Stimulated activated CD4-positive, alpha-beta T cell treated with anti-CD3 and anti-CD28 coated beads, TNF-alpha, amount 100 ng/mL, for 48 hours (primary cell): Measurements from ENCODE around the gene EFCAB6.

Experiments used
- DNase-seq, 3 donors: peaks; one replicate each; pipeline ENCODE4 v3.0.0-alpha.2; 2020; ENCODE audit warnings: low read depth in 3 of 3

EFCAB6 gene

DNA sequence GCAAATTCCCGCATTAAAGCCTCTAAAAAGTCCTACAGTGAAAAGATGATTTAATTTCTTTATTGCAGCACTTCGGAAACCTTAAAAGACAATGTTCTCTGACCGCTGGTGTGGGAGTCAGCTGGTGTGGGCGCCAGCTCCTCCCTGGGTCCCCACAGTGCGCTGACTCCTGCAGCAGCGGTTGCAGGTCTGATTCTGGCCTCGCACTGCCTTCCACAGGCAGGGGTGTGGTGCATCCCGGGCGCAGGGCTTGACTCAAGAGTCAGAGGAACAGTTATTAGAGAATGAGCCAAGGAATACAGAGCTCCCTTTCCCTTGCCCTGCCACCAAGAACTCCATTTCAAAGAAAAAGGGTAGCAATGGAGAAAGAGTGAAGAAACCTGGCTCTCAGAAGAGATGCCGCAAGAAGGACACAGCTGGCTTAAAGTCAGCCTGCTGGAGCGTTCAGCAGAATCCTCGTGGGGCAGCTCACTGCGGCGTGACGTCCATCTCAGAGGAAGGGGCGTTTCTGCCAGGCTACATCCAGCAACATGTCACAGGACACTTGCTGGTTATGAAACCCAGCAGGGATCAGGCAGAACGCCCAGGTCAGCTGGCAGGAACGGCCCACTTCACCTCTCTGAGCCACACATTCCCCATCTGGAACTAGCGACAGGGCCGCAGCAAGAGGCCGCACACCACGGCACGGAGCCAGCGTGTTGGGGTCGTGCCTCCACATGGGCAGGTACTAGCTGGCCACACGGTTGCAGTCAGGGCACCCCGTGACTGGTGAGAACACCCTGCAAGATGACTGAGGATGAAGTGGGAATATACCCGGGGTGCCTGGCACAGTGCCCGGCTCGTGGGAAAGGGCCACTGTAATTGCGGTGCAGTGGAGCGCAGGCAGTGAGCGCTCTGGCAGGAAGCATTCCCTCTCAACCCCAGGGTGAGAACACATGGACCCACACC, 18.1 kb upstream of the EFCAB6 start:
- DNase-seq = no peak

DNA sequence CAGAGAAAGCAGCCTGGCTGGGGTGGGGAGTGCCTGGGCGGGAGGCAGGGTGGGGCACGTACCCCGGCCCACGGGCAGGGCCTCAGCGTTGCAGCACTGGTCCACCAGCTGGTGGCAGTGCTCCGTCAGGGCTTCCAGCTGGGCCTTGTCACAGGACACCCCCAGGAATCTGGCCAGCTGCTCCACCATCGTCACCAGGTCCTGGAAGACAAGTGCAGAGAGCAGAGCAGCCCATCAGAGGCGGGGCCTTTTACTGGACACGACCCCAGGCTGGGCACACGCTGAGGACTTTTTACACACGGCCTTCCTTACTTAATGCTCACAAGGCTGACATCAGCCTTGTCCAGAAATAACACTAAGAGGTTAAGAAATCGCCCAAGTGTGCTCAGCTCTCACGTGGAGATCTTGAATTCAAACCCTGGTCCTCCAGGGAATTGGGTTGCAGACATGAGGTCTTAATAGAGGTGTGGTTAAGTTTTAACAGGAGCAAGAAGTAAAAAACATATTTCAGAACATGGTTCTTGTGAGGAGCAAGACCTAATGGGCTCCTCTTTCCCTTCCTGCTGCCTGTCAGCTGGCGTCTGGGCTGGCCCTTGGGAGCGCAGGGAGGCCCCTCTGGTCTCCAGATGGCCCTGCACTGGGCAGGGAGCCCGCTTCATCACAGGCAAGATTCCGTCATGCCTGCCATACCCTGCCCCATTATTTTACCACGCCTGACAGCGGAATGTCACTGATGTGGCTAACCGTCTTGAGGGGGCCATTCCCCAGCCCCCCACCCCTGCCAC, 17.1 kb upstream of the EFCAB6 start:
- no peak for DNase-seq

DNA sequence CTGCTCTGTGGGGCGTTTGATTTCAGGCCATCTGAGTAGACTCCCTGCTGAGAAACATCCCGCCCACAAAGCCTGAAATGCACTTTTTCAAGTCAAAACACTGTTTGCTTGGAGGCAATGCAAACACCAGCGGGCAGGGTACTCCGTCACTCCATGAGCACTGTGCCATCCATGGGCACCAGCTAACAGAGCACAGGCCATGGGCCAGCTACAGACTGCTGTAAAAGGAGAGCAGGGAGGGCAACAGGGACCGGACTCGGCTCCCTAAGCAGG, 16.6 kb upstream of the EFCAB6 start:
- DNase-seq = no peak

DNA sequence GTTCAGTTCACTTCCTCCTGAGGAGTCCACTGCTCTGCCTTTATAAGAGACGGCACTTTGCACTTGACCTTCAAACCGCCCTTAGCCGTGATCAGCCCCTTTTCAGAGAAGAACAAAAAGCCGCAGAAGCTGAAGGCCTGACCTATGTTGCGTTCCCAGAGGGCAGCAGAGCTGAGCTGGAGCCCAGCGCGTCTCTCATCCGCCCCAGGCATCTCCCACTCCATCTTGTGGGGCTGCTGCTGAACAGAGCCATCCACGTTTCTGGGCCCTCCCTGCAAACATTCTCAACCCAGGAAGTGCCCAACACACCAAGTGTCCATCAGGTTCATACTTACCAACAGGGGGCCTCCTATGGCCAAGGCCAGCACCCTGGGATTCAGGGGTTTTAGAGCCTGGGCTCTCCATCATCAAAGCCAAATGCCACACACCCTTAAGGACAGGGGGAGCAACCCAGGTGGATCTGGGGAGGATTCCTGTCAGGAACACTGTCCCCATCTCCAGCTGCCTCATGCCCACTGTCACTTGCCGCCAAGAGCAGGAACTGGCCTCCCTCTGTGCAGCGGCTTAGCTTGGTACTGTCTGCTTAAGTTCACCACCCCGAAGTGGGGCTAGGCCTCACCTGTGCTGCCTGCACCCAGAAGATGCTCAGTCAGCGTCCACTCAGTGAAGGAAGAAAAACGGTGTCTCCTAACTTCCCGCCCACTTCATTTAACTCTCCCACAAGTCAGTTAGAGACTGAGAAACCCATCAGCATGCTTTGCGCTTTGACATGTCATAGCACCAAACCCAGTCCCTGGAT, 16.0 kb upstream of the EFCAB6 start:
- no peak for DNase-seq

DNA sequence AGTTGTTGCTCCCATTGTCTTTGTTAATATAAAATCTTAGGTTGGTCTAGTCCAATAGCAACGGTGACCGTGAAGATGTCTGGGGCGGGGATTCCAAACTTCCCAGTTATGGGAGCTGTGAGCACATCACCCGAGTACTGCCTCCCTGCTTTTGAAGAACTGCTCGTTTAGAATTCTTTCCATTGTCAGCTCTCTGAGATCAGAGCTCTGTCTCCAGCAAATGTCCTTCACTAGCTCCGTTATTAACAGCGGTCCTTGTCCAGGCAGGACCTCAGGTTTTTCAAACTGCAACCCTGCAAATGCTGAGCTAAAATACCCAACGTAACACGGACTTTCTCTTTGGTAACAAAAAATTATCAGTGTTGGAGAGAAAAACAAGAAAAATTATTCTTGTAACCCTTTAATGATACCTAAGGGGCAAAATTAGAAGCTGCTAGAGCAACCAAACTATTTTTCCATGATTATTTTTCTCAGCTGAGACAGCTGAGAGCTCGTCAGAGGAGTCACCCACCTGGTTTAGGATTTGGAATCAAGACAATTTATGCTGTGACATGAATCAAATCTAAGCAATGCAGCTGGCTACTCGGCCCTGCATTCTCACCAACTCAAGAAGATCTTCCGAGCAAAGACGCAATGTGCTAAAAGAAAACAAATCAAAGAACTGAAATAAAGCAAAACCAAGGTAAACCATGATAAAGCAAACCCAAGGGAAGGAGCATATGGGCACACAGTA, 15.1 kb upstream of the EFCAB6 start:
- DNase-seq = no peak

DNA sequence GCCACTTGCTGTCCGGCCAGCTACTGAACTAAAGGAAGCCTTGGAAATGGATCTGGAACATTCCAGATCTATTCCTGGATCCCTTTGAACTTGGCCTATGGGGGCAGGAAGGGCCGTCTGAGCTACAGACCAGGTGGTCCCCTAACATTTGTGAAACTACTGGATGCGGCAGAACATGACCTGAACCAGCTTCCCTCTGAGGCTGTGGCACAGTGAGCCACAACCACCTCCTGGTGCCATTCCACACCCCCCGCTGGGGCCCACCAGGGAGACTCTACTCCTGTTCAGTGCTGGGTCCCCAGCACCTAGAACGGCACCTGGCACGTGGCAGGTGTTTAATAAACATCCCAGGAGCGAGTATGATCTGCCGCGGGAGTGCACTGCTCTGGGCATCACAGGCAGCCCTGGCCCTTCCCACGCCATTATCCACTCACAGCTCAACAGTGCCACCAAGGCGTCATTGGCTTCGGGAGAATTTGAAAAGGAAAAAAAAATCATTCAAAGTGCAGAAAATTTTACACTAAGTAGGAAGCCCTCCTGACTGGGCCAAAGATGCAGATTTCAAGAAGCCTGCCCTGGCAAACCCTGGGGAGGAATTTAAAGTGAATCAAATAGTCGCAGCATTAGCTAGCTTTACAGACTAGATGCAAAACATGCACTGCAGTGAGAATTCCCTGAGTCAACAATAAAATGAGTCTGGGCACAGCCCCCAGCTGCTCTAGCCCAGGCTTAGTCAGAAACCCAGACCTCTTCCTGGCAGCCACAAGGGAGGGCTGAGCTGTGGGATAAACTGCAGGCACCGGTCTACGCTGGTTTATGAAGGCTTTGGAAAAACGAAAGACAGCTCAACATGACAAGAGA, 14.3 kb upstream of the EFCAB6 start:
- no peak for DNase-seq

DNA sequence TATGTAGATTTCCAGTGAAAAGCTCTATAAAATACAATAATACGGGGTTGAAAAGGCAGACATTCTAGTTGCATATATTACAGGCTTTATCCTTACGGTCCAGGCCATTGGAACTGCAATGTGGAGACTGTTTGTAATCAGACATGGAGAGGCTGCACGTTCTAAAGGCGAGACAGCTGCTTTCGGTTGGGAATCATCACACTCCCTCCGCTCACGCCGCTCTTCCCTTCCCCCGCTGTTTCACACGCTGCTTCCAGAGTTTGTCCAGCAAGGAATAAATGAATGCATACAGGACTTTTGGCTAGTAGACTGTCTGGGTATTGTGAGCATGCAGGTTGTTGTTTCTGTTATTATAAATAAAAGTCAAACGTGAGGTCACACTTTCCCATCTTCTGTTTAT, 13.5 kb upstream of the EFCAB6 start:
- DNase-seq = no peak

DNA sequence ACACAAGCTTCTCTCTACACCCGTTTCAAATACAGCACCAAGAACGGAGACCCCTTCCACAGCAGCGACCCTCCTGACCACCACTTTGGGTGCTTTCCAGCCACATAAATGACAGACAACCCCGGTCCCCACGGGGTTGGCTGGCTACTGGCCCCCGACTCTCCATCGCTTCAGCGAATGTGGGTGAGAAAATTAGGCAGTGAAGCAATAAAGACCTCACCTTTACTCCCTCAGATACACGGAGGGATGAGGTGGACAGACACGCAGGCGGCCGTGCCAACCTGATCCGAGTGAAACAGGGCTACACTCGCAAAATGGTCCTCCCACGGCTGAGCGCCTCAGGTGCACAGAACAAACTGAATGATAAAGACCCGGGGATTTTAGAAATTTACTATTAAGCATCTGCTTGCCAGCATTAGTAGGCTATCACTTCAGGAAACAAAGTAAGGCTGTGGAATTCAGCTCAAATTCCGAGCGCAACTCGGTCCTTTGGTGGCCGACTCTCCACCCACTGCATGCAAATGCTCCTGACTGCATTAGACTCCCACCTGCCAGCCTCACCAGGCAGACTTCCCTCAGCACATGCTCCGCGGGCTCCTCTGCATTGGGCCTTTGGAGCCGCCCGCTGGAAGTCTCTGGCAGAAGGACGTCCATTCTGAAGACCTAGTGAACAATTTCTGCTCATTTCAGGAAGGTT, 12.8 kb upstream of the EFCAB6 start:
- DNase-seq = no peak

DNA sequence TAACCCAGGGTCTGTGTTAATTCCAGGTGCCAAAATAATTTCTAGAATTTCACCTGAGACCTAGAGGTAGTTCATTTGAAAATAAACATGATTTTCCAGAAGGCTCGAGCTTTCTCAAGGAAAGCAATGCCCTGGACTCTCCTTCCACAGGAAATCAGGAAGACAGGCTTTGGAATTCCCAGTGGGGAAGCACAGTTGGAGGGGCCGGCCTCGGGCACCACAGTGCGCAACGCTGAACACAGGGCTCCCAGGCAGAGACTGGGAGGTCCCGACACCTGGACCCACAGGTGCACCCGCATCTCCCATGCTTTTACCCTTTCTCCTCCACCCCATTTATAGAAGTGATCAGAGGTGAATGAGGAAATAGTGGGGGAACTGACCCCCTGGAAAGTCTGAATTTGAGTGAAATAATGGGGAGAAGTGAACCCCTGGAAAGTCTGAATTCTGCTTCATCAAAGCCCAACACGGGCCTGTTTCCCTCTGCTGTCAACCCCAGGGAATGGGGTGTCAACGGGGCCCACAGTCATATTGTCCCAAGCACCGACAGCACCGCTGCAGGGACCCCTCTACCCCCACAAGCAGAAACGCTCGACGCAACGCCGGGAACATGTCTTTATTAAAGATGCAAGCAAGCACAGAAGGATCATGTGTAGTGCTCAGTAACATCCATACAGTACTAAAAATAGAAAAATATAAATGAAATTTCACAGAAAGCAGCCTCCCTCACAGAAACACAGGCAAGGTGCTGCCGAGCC, 12.0 kb upstream of the EFCAB6 start:
- DNase-seq = no peak

DNA sequence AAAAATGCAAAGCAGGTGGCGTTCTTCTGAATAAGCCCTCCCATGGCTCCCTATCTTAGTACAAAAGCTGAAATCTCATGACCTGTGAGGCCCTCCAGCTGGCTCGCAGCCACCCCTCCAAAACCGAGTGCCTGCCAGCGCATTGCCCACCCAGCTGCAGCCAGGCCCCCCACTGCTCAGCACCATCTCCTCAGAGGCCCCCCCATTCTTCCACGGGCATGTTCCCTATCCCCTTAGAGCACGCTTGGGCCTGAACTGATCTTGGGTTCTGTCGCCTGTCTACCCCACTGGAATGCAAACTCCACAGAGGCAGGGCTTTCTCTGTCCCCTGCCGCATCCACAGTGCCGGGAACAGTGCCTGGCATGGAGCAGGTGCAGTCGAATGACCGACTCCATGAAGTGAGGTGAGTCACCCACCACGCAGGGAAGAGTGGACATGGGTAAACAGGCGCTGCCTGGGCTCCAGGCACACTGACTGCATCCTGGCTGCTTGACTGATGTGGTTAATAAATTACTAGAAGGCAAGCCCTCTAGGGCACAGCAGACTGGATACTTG, 11.3 kb upstream of the EFCAB6 start:
- no peak for DNase-seq

DNA sequence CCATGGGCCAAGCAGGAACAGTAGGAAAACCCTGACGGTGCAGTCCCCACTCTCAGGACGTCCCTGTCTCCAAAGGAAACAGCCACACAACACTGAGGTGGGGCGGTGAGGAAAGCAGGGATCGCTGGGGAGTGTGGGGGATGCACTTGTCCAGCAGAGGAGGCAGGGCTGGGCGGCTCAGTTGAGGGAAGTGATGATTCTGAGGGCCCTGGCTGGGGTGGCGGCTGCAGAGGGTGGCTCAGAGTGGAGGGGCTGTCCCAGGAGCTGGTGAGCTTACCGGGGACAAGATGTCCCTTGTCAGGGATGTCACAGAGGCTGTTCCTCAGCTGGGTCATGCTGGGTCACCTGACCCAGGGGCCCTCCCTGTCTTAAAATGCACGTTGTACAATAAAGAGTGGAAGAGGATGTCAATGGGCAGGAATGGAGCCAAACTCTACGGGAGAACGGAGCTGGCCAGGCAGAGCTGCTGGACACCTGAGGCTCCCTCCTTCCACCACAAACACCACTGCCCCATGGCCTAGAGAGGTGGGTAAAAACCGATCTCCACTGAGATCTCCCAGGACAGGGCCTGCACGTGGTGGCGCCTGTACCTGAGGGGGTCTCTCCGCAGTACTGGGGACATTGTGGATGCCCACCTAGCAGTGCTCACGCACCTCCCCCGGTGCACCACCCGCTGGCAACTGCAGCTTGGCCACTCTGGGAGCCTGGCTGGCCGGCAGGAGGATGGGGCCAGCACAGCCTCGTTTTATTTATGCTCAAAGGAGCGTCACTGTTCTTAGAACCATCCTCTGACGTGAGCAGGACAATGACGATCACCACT, 9.7 kb upstream of the EFCAB6 start:
- DNase-seq = no peak

DNA sequence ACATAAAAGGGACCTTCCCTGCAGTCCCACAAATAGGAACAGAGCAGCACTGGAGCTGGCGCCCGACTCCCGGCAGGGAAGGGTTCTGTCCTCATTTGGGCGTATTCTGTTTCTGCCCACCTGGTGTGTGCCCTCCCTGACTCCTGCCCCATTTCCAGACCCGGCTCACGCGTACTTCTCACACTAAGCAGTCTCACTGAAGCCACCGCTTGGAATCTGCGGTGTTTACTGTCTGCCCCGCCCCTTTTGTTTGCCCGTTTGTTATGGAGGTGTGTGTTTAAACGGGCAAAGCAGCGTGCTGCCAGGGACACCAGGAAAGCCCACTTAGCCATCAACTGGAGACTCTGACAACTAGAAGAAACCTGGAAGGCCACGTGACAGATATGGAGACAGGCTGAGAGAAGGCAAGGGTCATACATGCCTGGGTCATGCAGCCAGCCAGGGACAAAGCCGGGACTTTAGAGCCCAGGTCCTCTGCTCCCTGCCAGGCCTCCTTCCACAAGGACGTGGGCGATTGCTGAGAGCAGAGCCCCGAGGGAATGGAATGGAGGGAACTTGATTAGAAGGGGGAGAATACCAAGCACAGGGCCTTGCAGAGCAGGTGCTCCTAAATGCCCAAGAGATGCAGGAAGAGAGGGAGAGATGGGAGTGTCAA, 8.7 kb upstream of the EFCAB6 start:
- DNase-seq = no peak

DNA sequence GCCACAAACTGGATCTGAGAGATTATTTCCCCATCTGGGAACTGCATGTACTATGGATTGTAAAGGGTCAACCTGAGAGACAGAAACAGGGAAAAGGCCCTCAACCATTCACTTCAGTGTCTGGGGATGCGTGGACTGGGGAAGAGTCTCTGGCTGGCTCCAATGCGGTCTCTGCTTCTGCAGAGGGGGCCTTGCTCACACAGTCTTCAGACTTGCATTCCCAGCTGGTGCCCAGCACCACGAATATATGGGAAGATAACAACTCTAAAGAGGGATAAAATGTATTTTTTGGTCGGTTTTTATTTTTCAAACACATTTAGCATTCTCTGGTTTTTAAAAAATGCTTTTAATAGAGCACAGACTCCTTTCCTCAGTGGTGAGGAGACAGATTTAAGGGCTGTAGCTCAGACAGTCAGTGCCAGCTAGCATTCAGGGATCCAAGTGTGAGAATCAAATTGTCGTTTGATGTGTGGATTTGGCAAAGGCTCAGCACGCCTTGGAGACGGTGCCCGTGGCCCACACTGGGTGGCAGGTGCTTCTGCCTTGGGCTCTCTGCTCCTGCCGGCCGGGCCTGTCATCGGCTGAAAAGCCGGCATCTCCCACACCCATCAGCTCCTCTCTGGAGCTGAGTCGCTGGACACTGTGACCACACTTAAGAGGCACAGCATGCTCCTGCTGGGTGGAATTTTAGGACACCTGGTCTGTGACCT, 8.0 kb upstream of the EFCAB6 start:
- no peak for DNase-seq

DNA sequence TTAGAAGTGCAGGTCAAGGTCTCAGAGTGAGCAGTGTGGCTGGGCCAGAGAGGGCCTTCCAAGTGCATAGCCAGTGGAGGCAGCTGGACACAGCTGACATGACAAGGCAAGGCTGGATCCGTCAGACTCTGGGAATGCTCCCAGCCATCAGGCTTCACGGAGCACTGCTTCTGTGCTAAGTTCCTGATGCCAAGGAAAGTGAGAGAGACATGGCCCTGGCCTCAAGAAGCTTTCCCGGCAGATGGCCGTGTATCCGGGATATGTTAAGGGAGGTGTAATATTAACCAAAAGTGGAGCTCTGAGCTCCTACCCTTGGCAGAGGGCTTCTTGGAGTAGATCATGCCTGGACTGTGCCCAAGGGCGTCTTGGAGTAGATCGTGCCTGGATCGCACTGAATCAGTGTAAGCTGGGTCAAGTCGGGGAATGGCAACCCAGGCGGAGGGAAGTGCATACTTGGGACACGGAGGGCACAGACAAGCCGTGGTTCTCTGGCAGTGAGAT, 7.4 kb upstream of the EFCAB6 start:
- DNase-seq = no peak

DNA sequence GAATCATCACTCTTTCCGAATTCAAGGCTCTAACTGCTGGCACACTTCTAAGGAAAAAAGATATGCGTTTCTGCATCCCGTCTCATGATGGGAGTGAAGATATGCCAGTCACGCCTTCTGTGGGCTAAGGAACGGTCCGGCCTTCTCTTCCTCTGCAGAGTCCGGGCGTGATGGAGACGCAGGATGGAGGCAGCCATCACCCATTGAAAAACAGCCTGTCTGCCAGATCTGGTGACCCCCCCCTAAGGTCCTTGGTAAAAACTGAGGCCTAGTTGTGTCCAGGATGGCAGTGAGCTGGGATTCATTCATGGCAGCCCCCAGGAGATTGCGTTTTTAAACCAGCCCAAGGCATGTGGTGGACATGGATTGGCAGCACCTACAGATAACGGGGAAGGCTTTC, 6.9 kb upstream of the EFCAB6 start:
- no peak for DNase-seq

DNA sequence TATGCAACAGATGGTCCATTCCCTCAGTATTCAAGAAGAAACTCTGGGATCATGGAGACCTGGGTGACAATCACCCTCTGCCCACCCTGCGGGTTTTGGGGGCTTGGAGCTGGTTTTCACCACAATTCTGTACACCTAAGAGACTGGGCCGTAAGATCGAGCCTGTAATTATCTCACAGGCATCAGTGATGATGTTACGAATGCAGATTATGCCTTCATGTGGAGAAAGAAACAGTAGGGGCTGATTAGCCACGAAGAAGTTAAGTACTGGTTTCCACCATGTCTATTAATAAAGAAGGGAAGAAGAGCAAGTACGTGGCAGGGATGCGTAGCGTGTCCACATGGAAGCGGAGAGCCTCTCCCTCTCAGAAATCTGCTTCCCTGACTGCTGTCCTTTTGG, 5.3 kb upstream of the EFCAB6 start:
- no peak for DNase-seq

DNA sequence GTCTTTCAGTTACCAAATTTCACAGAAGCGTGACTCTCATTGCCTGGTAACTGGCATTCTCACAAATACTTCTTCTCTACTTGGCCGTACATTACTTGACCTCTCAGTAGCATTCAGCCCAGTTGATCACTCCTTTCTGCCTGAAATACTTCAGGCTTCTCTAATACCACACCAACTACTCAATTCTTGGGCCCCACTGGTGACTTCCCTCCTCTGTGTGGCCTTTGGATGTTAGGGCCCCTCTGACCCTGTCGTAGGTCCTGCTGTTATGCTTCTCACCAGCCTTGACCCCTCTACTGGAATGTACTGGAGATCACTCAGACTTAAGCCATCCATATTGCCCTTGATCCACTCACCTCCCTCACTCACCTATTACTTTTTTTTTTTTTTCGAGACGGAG, 2.2 kb upstream of the EFCAB6 start:
- no peak for DNase-seq
